GM21367 (cell line): ENCODE data around the gene LRRK1.

Experiments
- ATAC-seq: cut with Tn5 transposase; IDR thresholded peaks from one replicate; pipeline ENCODE4 v1.9.1; 2021; ENCODE audit not compliant: unreplicated experiment

LRRK1 gene

GRCh38 chr15:101001796-101002195, 82.6 kb downstream of the LRRK1 start:
- ATAC-seq = no peak

- no peak for ATAC-seq
Measured at GRCh38 chr15:101003081-101003480, 83.9 kb downstream of the LRRK1 start.

GRCh38 chr15:101003706-101004105, 84.5 kb downstream of the LRRK1 start:
- ATAC-seq = no peak

- no peak for ATAC-seq
Measured at GRCh38 chr15:101004500-101004899, 85.3 kb downstream of the LRRK1 start.

GRCh38 chr15:101004986-101005747, 86.0 kb downstream of the LRRK1 start:
- ATAC-seq = no peak

- peak; percentile 42 for ATAC-seq
Measured at GRCh38 chr15:101006931-101007691, 88.0 kb downstream of the LRRK1 start.

GRCh38 chr15:101008158-101009139, 89.3 kb downstream of the LRRK1 start:
- peak; percentile 81 for ATAC-seq

- no peak for ATAC-seq
Measured at GRCh38 chr15:101009176-101009575, 90.0 kb downstream of the LRRK1 start.

GRCh38 chr15:101010781-101011180, 91.6 kb downstream of the LRRK1 start:
- ATAC-seq = no peak

- no peak for ATAC-seq
Measured at GRCh38 chr15:101012326-101013200, 93.4 kb downstream of the LRRK1 start.

- ATAC-seq = no peak
Measured at GRCh38 chr15:101013201-101013550, 94.0 kb downstream of the LRRK1 start.

GRCh38 chr15:101013769-101014675, 94.9 kb downstream of the LRRK1 start:
- ATAC-seq = no peak

- ATAC-seq = no peak
Measured at GRCh38 chr15:101014921-101015841, 96.0 kb downstream of the LRRK1 start.

GRCh38 chr15:101016581-101016980, 97.4 kb downstream of the LRRK1 start:
- no peak for ATAC-seq

GRCh38 chr15:101017093-101017754, 98.1 kb downstream of the LRRK1 start:
- ATAC-seq = no peak

- ATAC-seq = no peak
Measured at GRCh38 chr15:101018016-101018415, 98.9 kb downstream of the LRRK1 start.

- ATAC-seq = no peak
Measured at GRCh38 chr15:101018450-101018849, 99.3 kb downstream of the LRRK1 start.
